Measurements from ENCODE around the gene LRMDA. TPM values are rescaled to one million over a fixed set of nuclear protein-coding genes. Genes with fewer than 3 reads are reported as not detected.

The LRMDA gene
- total RNA-seq, 4 donors from 2014 or later, result 2.2 to 7.8 (median 4.5) TPM

DNA sequence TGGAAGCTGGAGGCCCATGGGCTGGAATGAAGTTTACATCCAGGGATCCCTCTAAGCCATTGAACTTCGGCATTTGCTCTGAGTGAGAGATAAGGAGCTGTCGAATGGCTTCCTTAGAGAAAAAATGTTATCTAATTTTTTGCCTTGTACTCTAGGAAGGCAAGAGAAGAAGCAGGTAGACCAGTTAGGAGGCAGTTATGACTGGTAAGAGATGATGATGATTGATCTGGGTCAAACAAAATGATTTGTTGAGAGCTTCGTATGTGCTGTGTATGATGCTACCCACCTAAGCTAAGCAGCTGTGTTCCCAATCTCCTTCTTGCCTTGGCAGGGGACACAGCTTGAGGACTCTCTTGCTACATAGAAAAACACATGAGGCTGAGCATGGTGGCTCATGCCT, 370.2 kb downstream of the LRMDA start:
- WGBS, 2 donors (ENCODE audit: low coverage in 1 of 2), result 91% methylated on average over 3 of the region's 3 CpGs
- H3K27me3 ChIP-seq, result no peaks in the 10 kb centered on the region
- DNase-seq, result no peak
- H3K4me1 ChIP-seq, result no peaks in the 10 kb centered on the region
- no peak overlapping the region for H3K4me3 ChIP-seq
- in situ Hi-C loops (cut with MboI; ENCODE audit: low pct_ligation_motif_present in 1 of 4, low pct_unique_long_range_greater_than_20kb in 1 of 4, low sequenced_read_pairs in 3 of 4), result no loop called here
- intact Hi-C loops (cut with DNase I; ENCODE audit: low total_unique reads), result no loop called here
- TF ChIP-seq CTCF (IDR thresholded peaks at IDR 0.05) (no peak), EP300 (IDR thresholded peaks at IDR 0.05; ENCODE audit: low read depth) (no peak), POLR2AphosphoS5 (IDR thresholded peaks at IDR 0.05) (no peak), POLR2A (IDR thresholded peaks at IDR 0.05) (no peak)
- no peaks in the 10 kb centered on the region for H3K36me3 ChIP-seq
- peaks cover 0 to 5% of the 10 kb centered on the region in 2 donors for H3K9me3 ChIP-seq
- no peak overlapping the region for H3K27ac ChIP-seq

DNA sequence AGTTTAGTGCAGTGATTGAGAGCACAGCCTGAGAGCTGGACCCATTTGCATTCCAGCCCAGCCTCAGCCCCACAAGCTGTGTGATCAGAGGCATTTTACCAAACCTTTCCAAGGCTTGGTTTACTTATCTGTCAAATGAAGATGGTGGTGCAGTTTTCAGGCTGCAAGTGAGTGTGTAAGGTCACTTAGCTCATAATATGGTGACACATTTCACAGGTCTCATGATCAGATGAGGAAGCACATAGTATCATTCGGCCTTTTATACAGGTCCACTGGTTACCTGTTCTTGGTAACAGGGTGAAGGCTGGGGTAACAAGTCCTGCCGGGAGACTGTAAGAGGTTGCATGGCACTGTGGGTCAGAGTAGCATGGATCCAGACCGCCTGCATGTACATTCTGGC, 371.7 kb downstream of the LRMDA start:
- Histone ChIP-seq H3K9me3 (no peaks in the 10 kb centered on the region), H3K4me1 (no peaks in the 10 kb centered on the region), H3K27me3 (no peaks in the 10 kb centered on the region), H3K36me3 (no peaks in the 10 kb centered on the region), H3K27ac (no peak overlapping the region), H3K4me3 (no peak overlapping the region)
- no peak for TF ChIP-seq POLR2A (IDR thresholded peaks at IDR 0.05)
- no peak for TF ChIP-seq POLR2AphosphoS5 (IDR thresholded peaks at IDR 0.05)
- TF ChIP-seq EP300 (IDR thresholded peaks at IDR 0.05; ENCODE audit: low read depth), result no peak
- TF ChIP-seq CTCF (IDR thresholded peaks at IDR 0.05), result no peak
- intact Hi-C loops (cut with DNase I; ENCODE audit: low total_unique reads) (no loop called here), in situ Hi-C loops (cut with MboI; ENCODE audit: low pct_ligation_motif_present in 1 of 4, low pct_unique_long_range_greater_than_20kb in 1 of 4, low sequenced_read_pairs in 3 of 4) (no loop called here)
- 94% methylated on average over 3 of the region's 3 CpGs; no CpG with 5 or more reads in 1 of the 2 donors for WGBS, 2 donors (ENCODE audit: low coverage in 1 of 2)
- no peak for DNase-seq

DNA sequence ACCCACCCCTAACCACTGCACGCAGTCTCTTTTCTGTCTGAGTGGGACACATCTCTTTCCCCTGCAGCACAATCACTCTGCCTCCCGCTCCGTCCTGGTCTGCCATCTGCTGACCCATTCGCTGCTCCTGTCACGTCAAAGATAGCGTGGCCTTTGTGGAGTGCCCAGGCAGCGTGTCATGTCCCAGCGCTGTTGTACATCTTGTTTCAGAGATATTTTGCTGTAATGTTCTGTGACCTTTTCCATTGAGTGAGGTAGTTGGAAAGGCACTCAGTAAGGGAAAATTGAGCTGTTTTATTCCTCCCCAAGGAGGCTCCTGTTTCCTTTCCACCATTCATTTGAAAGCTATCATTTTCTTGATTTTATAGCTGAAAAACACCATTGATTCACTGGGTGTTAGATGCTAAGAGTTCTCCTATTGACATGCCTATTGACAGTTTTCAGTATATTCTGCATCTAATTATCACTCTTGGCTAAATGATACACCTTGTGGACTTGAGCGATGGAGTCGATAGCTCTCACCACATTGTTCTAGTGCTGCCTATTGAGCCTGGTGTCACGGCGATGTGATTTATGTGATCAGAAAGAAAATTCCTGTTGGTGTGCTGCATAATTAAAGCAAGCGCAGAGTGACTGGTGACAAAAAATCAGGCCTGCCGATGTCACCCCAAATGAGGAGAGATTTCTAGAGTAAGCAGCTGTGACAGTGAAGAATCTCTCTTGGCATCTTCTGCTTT, 372.6 kb downstream of the LRMDA start:
- Histone ChIP-seq H3K4me1 (no peaks in the 10 kb centered on the region), H3K36me3 (no peaks in the 10 kb centered on the region), H3K9me3 (no peaks in the 10 kb centered on the region), H3K4me3 (no peak overlapping the region), H3K27me3 (no peaks in the 10 kb centered on the region), H3K27ac (no peak overlapping the region)
- 93 to 96% methylated on average over 10 to 14 of the region's 14 CpGs for WGBS, 2 donors (ENCODE audit: low coverage in 1 of 2)
- TF ChIP-seq EP300 (IDR thresholded peaks at IDR 0.05; ENCODE audit: low read depth) (no peak), POLR2AphosphoS5 (IDR thresholded peaks at IDR 0.05) (no peak)
- intact Hi-C loops (cut with DNase I; ENCODE audit: low total_unique reads) (no loop called here), in situ Hi-C loops (cut with MboI; ENCODE audit: low pct_ligation_motif_present in 1 of 4, low pct_unique_long_range_greater_than_20kb in 1 of 4, low sequenced_read_pairs in 3 of 4) (no loop called here)
- DNase-seq, result no peak

DNA sequence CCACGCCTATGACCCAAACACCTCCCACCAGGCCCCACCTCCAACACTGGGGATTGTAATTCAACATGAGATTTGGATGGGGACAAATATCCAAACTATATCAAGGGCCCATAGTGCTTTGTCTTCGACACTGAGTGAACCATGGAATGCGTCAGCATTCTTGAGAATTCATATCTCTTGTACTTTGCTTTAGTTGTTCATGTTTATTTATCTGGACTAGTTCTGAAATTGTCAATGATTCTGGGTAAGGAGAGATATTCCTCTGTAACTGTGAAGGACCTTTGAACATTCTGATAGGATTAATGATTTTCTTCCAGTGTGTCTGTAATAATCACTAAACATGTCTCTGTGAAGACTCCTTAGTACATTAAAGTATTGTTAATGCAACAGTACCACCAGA, 374.8 kb downstream of the LRMDA start:
- Histone ChIP-seq H3K4me3 (no peak overlapping the region), H3K27ac (no peak overlapping the region), H3K9me3 (no peaks in the 10 kb centered on the region), H3K27me3 (no peaks in the 10 kb centered on the region), H3K36me3 (no peaks in the 10 kb centered on the region), H3K4me1 (no peaks in the 10 kb centered on the region)
- no peak for TF ChIP-seq CTCF (IDR thresholded peaks at IDR 0.05)
- TF ChIP-seq POLR2A (IDR thresholded peaks at IDR 0.05), result no peak
- TF ChIP-seq POLR2AphosphoS5 (IDR thresholded peaks at IDR 0.05), result no peak
- no peak for TF ChIP-seq EP300 (IDR thresholded peaks at IDR 0.05; ENCODE audit: low read depth)
- DNase-seq, result no peak
- in situ Hi-C loops (cut with MboI; ENCODE audit: low pct_ligation_motif_present in 1 of 4, low pct_unique_long_range_greater_than_20kb in 1 of 4, low sequenced_read_pairs in 3 of 4) (no loop called here), intact Hi-C loops (cut with DNase I; ENCODE audit: low total_unique reads) (no loop called here)
- 90 to 94% methylated on average over 3 of the region's 3 CpGs for WGBS, 2 donors (ENCODE audit: low coverage in 1 of 2)

- Histone ChIP-seq H3K27ac (no peak overlapping the region), H3K4me3 (no peak overlapping the region), H3K4me1 (no peaks in the 10 kb centered on the region), H3K36me3 (no peaks in the 10 kb centered on the region), H3K27me3 (no peaks in the 10 kb centered on the region), H3K9me3 (no peaks in the 10 kb centered on the region)
- no peak for DNase-seq
- TF ChIP-seq EP300 (IDR thresholded peaks at IDR 0.05; ENCODE audit: low read depth), result no peak
- intact Hi-C loops (cut with DNase I; ENCODE audit: low total_unique reads), result no loop called here
- in situ Hi-C loops (cut with MboI; ENCODE audit: low pct_ligation_motif_present in 1 of 4, low pct_unique_long_range_greater_than_20kb in 1 of 4, low sequenced_read_pairs in 3 of 4), result no loop called here
- WGBS, 2 donors (ENCODE audit: low coverage in 1 of 2), result 92% methylated on average over 4 to 5 of the region's 5 CpGs
These were observed 376.0 kb downstream of the LRMDA start for GRCh38 chr10:75807456-75807855.

Measured in transverse colon (tissue), 4 donors.